Activated gamma-delta T cell (primary cell): ENCODE measurements around the gene CNGB1.
"Not testable (repeated sequence)": the region's sequence is repeated elsewhere in the genome, so short reads cannot be mapped to it uniquely, and the experiment has no call there.

Experiments used
- DNase-seq: peaks from one replicate; lab custom pipeline; 2025; lab: John Stamatoyannopoulos, UW

CNGB1 gene

DNA sequence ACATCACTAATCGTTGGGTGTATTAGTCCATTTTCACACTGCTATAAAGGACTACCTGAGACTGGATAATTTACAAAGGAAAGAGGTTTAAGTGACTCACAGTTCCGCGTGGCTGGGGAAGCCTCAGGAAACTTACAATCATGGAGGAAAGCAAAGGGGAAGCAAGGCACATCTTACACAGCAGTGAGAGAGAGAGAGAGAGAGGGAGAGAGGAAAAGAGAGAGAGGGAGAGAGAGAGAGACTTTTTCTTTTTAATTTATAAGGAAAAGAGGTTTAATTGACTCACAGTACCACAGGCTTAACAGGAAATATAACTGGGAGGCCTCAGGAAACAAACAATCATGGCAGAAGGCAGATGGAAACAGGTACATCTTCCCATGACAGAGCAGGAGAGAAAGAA, 41.7 kb downstream of the CNGB1 start:
- DNase-seq, result no peak

DNA sequence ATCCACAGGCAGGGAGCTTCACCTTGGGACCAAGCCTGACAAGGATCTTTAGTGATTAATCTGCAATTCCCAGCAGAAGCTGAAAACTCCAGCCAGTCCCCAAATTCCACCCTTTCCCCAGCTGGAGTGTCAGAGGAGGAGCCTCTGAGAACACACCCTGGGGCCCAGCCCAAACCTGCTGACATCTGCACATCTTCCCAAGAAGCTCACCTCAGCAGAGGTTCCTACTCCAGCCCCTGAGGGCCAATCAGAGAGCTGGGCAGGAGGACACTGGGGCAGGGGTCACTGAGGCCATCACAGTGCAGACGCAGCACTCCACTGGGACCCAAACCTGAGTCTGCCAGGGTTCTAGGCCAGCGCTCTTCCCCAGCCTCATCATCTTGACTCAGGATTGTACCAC, 44.9 kb downstream of the CNGB1 start:
- DNase-seq, result no peak

GRCh38 chr16:57925310-57925709, 45.6 kb downstream of the CNGB1 start:
- no peak for DNase-seq

GRCh38 chr16:57924514-57924913, 46.4 kb downstream of the CNGB1 start:
- DNase-seq, result no peak

- no peak for DNase-seq
Observed at GRCh38 chr16:57923841-57924240, 47.1 kb downstream of the CNGB1 start.

- DNase-seq, result no peak
Observed at GRCh38 chr16:57923418-57923817, 47.5 kb downstream of the CNGB1 start.

DNA sequence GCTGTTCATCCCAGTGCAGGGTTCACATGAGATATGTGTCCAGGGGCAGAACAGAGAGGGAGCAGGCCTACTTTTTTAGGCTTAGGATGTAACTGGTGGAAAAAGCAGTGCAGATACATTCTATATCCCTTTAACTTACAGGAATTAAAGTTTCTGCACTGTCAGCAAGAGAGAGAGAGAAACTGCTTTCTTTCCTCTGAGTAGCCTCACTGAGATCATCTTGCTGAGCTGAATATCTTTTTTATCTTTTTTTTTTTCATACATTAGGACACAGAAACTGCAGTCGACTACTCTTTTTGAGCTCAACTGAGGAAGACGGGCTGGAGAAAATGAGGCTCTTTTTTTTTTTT, 50.1 kb downstream of the CNGB1 start:
- DNase-seq, result no peak

DNA sequence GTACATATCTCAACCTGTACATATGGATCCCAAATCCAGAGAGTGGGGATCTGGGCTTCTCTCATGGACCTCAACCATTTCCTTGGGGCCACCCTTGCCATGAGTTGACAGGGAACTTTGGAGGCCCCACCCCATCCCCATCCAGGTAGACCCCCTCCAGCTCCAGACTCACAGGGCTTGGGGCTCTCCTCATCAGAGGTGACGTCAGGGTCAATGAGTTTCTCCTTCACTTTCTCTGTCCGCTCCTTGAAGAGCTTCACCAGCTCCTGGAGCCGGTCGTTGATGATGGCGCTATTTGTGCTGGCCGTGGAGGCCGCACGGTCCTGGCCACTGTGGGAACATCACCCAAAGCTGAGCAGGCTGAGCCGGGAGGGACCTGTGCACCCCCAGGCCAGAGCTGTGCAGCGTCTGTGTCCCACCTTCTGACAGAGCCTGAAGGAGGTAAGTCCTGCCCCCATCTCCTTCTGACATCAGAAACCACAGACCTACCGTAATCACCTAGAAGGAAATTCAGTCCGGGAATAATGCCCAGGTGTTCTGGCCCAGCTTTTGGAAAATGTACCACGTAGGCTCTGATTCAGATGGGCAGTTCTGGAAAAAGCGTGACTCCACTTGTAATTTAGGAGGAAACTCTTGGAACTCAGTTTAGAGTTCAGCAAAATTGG, 50.6 kb downstream of the CNGB1 start:
- no peak for DNase-seq

DNA sequence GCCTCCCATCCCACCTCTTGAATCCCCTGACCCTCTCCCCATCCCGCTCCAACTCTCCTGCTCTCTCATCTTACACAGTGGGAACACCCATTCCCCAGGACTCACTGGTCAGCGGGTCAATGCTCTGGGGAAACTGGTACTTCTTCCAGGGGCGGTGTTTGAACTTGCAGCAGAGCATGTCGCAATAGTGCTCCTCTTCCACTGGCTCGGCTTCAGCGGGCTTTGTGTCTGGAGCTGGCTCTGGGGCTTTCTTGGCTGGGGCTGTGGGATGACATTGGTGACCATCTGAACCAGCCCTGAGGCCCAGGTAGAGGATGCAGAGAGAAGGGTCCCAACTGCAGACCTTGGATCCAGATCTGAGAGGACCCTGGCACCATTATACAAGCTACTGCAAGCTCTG, 51.9 kb downstream of the CNGB1 start:
- DNase-seq, result no peak

DNA sequence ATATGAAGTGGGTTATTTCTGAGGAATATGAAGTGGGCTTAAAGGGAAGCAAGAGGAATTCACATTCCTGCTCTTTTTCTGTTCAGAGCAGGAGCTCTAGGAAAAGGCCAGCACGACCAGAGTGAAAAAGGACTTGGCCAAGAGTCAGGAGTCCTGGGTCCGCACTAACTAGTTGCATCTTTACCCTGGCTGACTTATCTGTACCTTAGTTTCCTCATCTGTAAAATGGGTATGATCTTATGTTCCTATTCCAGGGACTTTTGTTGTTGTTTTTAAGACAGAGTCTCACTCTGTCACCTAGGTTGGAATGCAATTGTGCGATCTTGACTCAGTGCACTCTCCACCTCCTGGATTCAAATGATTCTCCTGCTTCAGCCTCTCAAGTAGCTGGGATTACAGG, 52.5 kb downstream of the CNGB1 start:
- no peak for DNase-seq

- not testable (repeated sequence) for DNase-seq
Observed at GRCh38 chr16:57917929-57918328, 53.0 kb downstream of the CNGB1 start.

- DNase-seq, result not testable (repeated sequence)
Observed at GRCh38 chr16:57917489-57917888, 53.4 kb downstream of the CNGB1 start.

DNA sequence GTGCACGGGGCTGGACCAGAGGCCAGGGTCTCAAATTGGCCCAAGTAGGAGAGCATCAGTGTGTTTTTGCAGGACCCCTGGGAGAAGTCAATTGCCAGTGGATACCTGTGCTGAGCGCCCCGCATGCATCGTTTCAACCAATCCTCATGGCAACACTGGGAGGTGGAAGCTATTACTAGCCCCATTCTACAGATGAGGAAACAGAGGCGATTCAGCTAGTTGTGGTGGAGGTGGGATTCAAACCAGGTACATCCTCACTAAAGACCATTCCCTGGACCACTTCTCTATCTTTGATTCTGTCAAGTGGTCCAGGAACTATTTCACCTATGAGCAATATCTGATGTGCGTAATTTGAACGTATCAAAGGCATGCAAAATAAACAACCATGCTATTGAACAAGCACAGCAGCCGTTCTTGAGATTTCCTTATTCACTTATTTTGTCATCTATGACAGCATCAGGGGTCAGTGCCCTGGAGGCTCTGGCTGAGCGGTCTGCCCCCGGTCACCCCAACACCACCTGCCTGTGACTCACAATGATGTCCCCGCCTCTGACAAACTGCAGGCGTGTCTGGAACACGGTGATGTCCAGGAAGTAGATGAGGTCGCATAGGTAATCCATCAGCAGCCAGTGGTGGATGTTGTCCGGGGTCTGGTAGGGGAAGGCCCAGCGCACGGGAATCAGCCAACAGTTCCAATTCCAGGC, 54.0 kb downstream of the CNGB1 start:
- no peak for DNase-seq

- DNase-seq, result no peak
Observed at GRCh38 chr16:57915811-57916488, 55.0 kb downstream of the CNGB1 start.

- DNase-seq, result no peak
Observed at GRCh38 chr16:57915267-57915666, 55.7 kb downstream of the CNGB1 start.

GRCh38 chr16:57914244-57915173, 56.4 kb downstream of the CNGB1 start:
- DNase-seq, result no peak

DNA sequence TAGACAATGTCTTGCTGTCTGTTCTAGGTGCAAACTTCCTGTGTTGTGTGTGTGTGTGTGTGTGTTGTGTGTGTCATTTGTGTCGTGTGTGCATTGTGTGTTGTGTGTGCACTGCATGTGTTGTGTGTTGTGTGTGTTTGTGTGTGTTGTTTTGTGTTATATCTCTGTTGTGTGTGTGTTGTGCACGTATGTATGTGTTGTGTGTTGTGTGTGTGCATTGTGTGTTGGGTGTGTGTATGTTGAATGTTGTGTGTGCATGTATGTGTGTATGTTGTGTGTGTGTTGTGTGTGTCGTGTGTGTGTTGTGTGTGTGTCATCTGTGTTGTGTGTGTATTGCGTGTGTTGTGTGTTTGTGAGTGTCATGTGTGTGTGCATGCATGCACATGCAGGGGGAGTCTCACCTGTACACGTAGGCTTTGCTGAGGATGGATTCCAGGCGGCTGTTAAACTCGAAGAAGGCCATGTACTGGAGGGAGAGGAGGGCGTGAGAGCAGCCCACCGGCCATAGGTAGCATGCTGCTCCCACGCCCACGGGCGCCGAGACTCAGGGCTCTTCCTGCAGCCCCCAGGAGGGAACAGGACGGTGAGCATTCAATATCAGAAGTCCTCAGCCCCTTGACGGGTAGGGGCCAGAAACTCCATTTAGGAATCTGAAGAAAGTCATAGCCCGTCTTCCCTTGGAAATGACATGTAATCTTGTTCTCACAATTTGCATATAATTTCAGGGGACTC, 58.2 kb downstream of the CNGB1 start:
- no peak for DNase-seq

GRCh38 chr16:57911743-57912142, 59.2 kb downstream of the CNGB1 start:
- DNase-seq, result no peak

DNA sequence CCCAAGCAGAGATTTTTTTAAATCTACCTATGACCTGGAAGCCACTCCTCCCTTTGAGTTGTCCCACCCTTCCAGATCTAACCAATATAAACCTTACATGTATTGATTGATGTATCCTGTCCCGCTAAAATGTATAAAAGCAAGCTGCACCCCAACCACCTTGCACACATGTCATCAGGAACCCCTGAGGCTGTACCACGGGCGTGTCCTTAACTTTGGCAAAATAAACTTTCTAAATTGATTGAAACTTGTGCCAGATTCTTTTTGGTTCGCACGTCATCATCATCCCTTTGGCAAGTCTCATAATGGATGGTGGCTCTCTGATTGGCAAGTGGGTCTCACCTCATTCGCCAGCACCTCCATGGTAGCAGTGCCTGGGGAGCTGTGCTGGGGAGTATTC, 60.2 kb downstream of the CNGB1 start:
- no peak for DNase-seq

- DNase-seq, result no peak
Observed at GRCh38 chr16:57908409-57908987, 62.4 kb downstream of the CNGB1 start.
